ENCODE results near the gene KRT81.

The KRT81 gene

GRCh38 chr12:52311285-52311648, 19.9 kb upstream of the KRT81 start:
- H3K36me3 ChIP-seq (ENCODE audit: low read depth): no peaks in the 10 kb centered on the region
- no peak for TF ChIP-seq CTCF (IDR thresholded peaks at IDR 0.05; ENCODE audit: poor library complexity, severe bottlenecking)
- ATAC-seq (ENCODE audit: low read depth) (no peak), DNase-seq (ENCODE audit: low spot score) (no peak)
- no peaks in the 10 kb centered on the region for H3K4me1 ChIP-seq (ENCODE audit: insufficient read depth, poor library complexity, severe bottlenecking)
- H3K27ac ChIP-seq (ENCODE audit: poor library complexity, severe bottlenecking): no peak overlapping the region
- no peak overlapping the region for H3K4me3 ChIP-seq (ENCODE audit: severe bottlenecking)
- H3K27me3 ChIP-seq (ENCODE audit: insufficient read depth, poor library complexity, severe bottlenecking): no peaks in the 10 kb centered on the region
- no peaks in the 10 kb centered on the region for H3K9me3 ChIP-seq (ENCODE audit: severe bottlenecking)

- Histone ChIP-seq H3K27ac (ENCODE audit: poor library complexity, severe bottlenecking) (no peak overlapping the region), H3K4me3 (ENCODE audit: severe bottlenecking) (no peak overlapping the region), H3K27me3 (ENCODE audit: insufficient read depth, poor library complexity, severe bottlenecking) (no peaks in the 10 kb centered on the region), H3K4me1 (ENCODE audit: insufficient read depth, poor library complexity, severe bottlenecking) (no peaks in the 10 kb centered on the region), H3K36me3 (ENCODE audit: low read depth) (no peaks in the 10 kb centered on the region), H3K9me3 (ENCODE audit: severe bottlenecking) (no peaks in the 10 kb centered on the region)
- ATAC-seq (ENCODE audit: low read depth) (no peak), DNase-seq (ENCODE audit: low spot score) (no peak)
- TF ChIP-seq CTCF (IDR thresholded peaks at IDR 0.05; ENCODE audit: poor library complexity, severe bottlenecking): no peak
These were observed 19.4 kb upstream of the KRT81 start for GRCh38 chr12:52310622-52311284.

GRCh38 chr12:52308806-52309425, 17.6 kb upstream of the KRT81 start:
- Histone ChIP-seq H3K27me3 (ENCODE audit: insufficient read depth, poor library complexity, severe bottlenecking) (no peaks in the 10 kb centered on the region), H3K4me3 (ENCODE audit: severe bottlenecking) (peak overlapping the region; percentile 25)
- no peak for DNase-seq (ENCODE audit: low spot score)

GRCh38 chr12:52307836-52308805, 16.8 kb upstream of the KRT81 start:
- no peak for TF ChIP-seq CTCF (IDR thresholded peaks at IDR 0.05; ENCODE audit: poor library complexity, severe bottlenecking)
- Histone ChIP-seq H3K4me1 (ENCODE audit: insufficient read depth, poor library complexity, severe bottlenecking) (no peaks in the 10 kb centered on the region), H3K27me3 (ENCODE audit: insufficient read depth, poor library complexity, severe bottlenecking) (no peaks in the 10 kb centered on the region), H3K4me3 (ENCODE audit: severe bottlenecking) (peak overlapping the region; percentile 25), H3K9me3 (ENCODE audit: severe bottlenecking) (no peaks in the 10 kb centered on the region), H3K36me3 (ENCODE audit: low read depth) (no peaks in the 10 kb centered on the region), H3K27ac (ENCODE audit: poor library complexity, severe bottlenecking) (no peak overlapping the region)
- DNase-seq (ENCODE audit: low spot score) (no peak), ATAC-seq (ENCODE audit: low read depth) (peak; percentile 76)

More at GRCh38 chr12:52308806-52309425, 17.6 kb upstream of the KRT81 start:
- H3K36me3 ChIP-seq (ENCODE audit: low read depth): no peaks in the 10 kb centered on the region
- no peaks in the 10 kb centered on the region for H3K9me3 ChIP-seq (ENCODE audit: severe bottlenecking)
- no peak overlapping the region for H3K27ac ChIP-seq (ENCODE audit: poor library complexity, severe bottlenecking)
- no peak for ATAC-seq (ENCODE audit: low read depth)
- H3K4me1 ChIP-seq (ENCODE audit: insufficient read depth, poor library complexity, severe bottlenecking): no peaks in the 10 kb centered on the region
- TF ChIP-seq CTCF (IDR thresholded peaks at IDR 0.05; ENCODE audit: poor library complexity, severe bottlenecking): no peak

Measured in RWPE2 (cell line).